ENCODE results near the gene GBGT1.
"Not testable (repeated sequence)": the region's sequence is repeated elsewhere in the genome, so short reads cannot be mapped to it uniquely, and the experiment has no call there.

DNA sequence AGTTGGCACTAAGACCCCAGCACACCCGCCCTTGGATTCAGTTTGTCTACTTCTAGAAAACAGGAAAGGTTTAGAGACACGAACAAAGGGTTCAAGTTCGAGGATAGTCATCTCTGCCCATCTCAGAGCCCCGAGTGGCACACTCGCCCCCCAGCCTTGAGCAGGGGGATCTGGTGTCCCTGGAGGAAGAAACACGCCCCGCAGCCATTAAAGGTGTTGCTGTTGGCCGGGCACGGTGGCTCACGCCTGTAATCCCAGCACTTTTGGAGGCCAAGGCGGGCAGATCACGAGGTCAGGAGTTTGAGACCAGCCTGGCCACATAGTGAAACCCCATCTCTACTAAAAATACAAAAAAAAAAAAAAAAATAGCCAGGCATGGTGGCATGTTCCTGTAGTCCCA, 6.0 kb upstream of the GBGT1 start:
- TF ChIP-seq EZH2 (IDR thresholded peaks at IDR 0.05); POLR2AphosphoS5 (IDR thresholded peaks at IDR 0.05; ENCODE audit: borderline replicate concordance, low read depth, low read length): not testable (repeated sequence)
